ENCODE results near the gene CST4.

Gene CST4

DNA sequence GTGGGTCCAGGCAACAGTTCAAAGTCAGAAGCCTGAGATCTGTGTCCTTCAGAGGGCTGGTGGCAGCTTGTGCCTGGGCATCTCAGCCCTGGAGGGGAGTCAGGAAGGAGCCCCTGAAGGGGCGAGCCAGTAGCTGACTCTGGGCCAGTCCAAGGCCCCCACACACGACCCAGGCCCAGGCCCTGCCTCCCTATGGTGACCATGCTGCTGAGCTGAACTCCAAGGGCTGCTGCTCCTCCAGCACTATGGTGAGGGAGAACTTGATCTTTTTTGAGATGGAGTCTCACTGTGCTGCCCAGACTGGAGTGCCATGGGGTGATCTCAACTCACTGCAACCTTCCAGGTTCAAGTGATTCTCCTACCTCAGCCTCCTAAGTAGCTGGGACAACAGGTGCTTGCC lies 35.9 kb downstream of the CST4 start:
- no peaks in the 10 kb centered on the region for H3K9me3 ChIP-seq (ENCODE audit: control insufficient read depth, low read length)
- no peaks in the 10 kb centered on the region for H3K79me2 ChIP-seq
- H3K4me2 ChIP-seq (ENCODE audit: low read length) = no peak overlapping the region
- H3K4me1 ChIP-seq = no peaks in the 10 kb centered on the region
- TF ChIP-seq, protein P1, sequence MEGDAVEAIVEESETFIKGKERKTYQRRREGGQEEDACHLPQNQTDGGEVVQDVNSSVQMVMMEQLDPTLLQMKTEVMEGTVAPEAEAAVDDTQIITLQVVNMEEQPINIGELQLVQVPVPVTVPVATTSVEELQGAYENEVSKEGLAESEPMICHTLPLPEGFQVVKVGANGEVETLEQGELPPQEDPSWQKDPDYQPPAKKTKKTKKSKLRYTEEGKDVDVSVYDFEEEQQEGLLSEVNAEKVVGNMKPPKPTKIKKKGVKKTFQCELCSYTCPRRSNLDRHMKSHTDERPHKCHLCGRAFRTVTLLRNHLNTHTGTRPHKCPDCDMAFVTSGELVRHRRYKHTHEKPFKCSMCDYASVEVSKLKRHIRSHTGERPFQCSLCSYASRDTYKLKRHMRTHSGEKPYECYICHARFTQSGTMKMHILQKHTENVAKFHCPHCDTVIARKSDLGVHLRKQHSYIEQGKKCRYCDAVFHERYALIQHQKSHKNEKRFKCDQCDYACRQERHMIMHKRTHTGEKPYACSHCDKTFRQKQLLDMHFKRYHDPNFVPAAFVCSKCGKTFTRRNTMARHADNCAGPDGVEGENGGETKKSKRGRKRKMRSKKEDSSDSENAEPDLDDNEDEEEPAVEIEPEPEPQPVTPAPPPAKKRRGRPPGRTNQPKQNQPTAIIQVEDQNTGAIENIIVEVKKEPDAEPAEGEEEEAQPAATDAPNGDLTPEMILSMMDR (IDR thresholded peaks at IDR 0.05) = no peak
- H3K9ac ChIP-seq = no peak overlapping the region
- no peak overlapping the region for H3K27ac ChIP-seq
- no peak overlapping the region for H3K4me3 ChIP-seq (ENCODE audit: low read depth, low read length)
- H3K36me3 ChIP-seq (ENCODE audit: control insufficient read depth, insufficient read depth, low read length) = no peaks in the 10 kb centered on the region
- no peak overlapping the region for H2AFZ ChIP-seq
- no peaks in the 10 kb centered on the region for H3K27me3 ChIP-seq (ENCODE audit: control insufficient read depth, insufficient read depth, low read length)

DNA sequence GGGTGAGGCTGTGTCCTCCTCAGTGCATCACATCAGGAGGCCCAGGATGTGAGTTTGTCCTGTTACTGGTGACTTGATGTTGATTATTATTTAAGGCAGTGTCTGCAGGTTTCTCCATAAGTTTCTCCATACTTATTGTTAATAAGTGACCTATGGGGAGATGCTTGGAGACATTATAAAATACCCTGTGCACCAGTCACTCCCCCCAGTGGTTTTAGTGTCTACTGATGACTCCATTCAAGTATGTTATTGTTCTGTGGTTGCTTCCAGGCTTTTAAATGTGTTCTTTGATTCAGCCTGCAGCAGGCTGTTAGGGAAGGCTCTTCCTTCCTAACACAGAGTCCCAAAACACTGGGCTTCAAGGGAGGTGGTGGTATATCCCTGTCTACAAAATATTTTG lies 36.5 kb downstream of the CST4 start:
- H2AFZ ChIP-seq = no peak overlapping the region
- no peaks in the 10 kb centered on the region for H3K36me3 ChIP-seq (ENCODE audit: control insufficient read depth, insufficient read depth, low read length)
- no peak overlapping the region for H3K4me2 ChIP-seq (ENCODE audit: low read length)
- H3K9me3 ChIP-seq (ENCODE audit: control insufficient read depth, low read length) = no peaks in the 10 kb centered on the region
- H3K9ac ChIP-seq = no peak overlapping the region
- TF ChIP-seq, protein P1 (IDR thresholded peaks at IDR 0.05) = no peak
- no peak overlapping the region for H3K4me3 ChIP-seq (ENCODE audit: low read depth, low read length)
- no peaks in the 10 kb centered on the region for H3K79me2 ChIP-seq
- H3K27ac ChIP-seq = no peak overlapping the region
- H3K4me1 ChIP-seq = no peaks in the 10 kb centered on the region
- no peaks in the 10 kb centered on the region for H3K27me3 ChIP-seq (ENCODE audit: control insufficient read depth, insufficient read depth, low read length)

DNA sequence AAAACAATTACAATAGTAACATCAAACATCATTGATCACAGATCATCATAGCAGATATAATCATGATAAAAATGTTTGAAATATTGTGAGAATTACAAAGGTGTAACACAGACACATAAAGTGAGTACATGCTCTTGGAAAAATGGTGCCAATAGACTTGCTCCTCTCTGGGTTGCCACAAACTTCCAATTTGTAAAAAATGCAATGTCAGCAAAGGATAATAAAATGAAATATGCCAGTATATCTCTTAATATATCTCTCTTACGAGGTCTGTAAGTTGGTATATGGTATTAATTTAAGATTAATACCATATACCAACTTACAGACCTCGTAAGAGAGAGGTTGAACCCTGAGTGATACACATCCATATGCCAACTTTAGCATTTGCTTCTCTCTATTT lies 37.7 kb downstream of the CST4 start:
- no peak overlapping the region for H2AFZ ChIP-seq
- no peaks in the 10 kb centered on the region for H3K9me3 ChIP-seq (ENCODE audit: control insufficient read depth, low read length)
- H3K79me2 ChIP-seq = no peaks in the 10 kb centered on the region
- no peak overlapping the region for H3K27ac ChIP-seq
- H3K27me3 ChIP-seq (ENCODE audit: control insufficient read depth, insufficient read depth, low read length) = no peaks in the 10 kb centered on the region
- TF ChIP-seq, protein P1 (IDR thresholded peaks at IDR 0.05) = no peak
- H3K4me1 ChIP-seq = no peaks in the 10 kb centered on the region
- no peaks in the 10 kb centered on the region for H3K36me3 ChIP-seq (ENCODE audit: control insufficient read depth, insufficient read depth, low read length)
- no peak overlapping the region for H3K4me2 ChIP-seq (ENCODE audit: low read length)
- no peak overlapping the region for H3K4me3 ChIP-seq (ENCODE audit: low read depth, low read length)
- no peak overlapping the region for H3K9ac ChIP-seq

DNA sequence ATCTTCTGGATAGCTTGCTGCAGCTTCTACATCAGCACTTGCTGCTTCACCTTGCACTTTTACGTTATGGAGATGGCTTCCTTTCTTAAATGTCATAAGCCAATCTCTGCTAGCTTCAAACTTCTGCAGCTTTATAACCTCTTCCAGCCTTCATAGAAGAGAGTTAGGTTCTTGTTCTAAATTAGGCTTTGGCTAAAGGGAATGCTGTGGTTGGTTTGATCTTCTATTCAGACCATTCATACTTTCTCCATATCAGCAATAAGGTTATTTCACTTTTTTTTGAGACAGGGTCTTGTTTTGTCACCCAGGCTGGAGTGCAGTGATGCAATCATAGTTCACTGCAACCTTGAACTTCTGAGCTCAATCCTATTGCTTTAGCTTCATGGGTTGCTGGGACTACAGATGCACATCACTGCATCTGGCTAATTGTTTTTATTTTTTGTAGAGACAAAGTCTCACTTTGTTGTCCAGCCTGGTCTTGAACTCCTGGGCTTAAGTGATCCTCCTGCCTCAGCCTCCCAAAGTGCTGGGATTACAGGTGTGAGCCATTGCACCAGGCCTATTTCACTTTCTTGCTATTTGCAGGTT lies 38.9 kb downstream of the CST4 start:
- Histone ChIP-seq H3K27me3 (ENCODE audit: control insufficient read depth, insufficient read depth, low read length) (no peaks in the 10 kb centered on the region), H3K4me1 (no peaks in the 10 kb centered on the region), H3K79me2 (no peaks in the 10 kb centered on the region), H3K4me2 (ENCODE audit: low read length) (no peak overlapping the region), H2AFZ (no peak overlapping the region), H3K4me3 (ENCODE audit: low read depth, low read length) (no peak overlapping the region), H3K36me3 (ENCODE audit: control insufficient read depth, insufficient read depth, low read length) (no peaks in the 10 kb centered on the region), H3K27ac (no peak overlapping the region), H3K9me3 (ENCODE audit: control insufficient read depth, low read length) (no peaks in the 10 kb centered on the region), H3K9ac (no peak overlapping the region)
- TF ChIP-seq, protein P1 (IDR thresholded peaks at IDR 0.05) = no peak

- no peaks in the 10 kb centered on the region for H3K9me3 ChIP-seq (ENCODE audit: control insufficient read depth, low read length)
- no peak overlapping the region for H2AFZ ChIP-seq
- H3K9ac ChIP-seq = no peak overlapping the region
- TF ChIP-seq, protein P1 (IDR thresholded peaks at IDR 0.05) = no peak
- H3K4me2 ChIP-seq (ENCODE audit: low read length) = no peak overlapping the region
- no peaks in the 10 kb centered on the region for H3K79me2 ChIP-seq
- H3K36me3 ChIP-seq (ENCODE audit: control insufficient read depth, insufficient read depth, low read length) = no peaks in the 10 kb centered on the region
- no peaks in the 10 kb centered on the region for H3K27me3 ChIP-seq (ENCODE audit: control insufficient read depth, insufficient read depth, low read length)
- no peak overlapping the region for H3K4me3 ChIP-seq (ENCODE audit: low read depth, low read length)
- H3K27ac ChIP-seq = no peak overlapping the region
- no peaks in the 10 kb centered on the region for H3K4me1 ChIP-seq
Measured at GRCh38 chr20:23649242-23649641, 39.6 kb downstream of the CST4 start.
